ENCODE data around the gene BCAS3.

Gene BCAS3

DNA sequence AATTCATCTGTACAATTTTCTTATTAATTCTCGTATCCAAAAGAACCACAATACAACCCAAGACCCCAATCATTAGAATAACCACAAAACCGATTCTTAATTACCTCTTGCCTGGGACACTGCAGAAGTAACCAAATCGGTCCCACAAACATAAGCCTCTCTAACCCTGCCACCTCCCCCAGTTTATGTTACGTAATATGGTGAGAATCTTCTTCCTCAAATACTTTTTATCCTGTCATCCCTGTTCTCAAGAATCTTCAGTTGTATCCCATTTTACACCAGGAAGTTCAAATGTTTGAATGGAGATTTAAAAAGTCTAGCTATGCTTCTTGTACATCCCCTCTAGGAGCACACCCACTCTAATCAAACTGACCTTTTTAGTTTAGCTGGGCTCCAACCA, 452.7 kb downstream of the BCAS3 start:
- no peak for DNase-seq (ENCODE audit: low spot score)
- TF ChIP-seq, protein P1, sequence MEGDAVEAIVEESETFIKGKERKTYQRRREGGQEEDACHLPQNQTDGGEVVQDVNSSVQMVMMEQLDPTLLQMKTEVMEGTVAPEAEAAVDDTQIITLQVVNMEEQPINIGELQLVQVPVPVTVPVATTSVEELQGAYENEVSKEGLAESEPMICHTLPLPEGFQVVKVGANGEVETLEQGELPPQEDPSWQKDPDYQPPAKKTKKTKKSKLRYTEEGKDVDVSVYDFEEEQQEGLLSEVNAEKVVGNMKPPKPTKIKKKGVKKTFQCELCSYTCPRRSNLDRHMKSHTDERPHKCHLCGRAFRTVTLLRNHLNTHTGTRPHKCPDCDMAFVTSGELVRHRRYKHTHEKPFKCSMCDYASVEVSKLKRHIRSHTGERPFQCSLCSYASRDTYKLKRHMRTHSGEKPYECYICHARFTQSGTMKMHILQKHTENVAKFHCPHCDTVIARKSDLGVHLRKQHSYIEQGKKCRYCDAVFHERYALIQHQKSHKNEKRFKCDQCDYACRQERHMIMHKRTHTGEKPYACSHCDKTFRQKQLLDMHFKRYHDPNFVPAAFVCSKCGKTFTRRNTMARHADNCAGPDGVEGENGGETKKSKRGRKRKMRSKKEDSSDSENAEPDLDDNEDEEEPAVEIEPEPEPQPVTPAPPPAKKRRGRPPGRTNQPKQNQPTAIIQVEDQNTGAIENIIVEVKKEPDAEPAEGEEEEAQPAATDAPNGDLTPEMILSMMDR (IDR thresholded peaks at IDR 0.05; ENCODE audit: extremely low read depth, missing control alignments) = no peak

DNA sequence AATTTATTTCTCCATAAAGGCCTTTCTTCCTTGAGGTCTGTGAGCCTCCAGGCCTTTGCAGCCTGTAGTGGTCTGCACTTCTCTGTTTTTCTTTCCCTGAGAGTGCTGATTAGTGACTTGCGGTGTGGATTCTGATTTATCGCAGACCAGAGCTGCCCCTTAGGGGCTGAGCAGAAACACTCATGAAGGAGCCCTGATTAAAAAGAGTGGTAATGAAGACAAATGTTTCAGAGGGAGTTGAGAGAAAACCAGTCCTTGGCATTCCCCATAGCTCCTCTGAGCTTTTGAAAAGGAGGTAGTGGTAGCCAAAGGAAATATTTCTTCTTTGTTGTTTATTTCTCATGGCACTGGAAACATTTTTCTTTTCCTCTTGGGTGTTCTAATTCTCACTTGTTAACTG, 453.9 kb downstream of the BCAS3 start:
- DNase-seq (ENCODE audit: low spot score) = no peak
- TF ChIP-seq, protein P1 (IDR thresholded peaks at IDR 0.05; ENCODE audit: extremely low read depth, missing control alignments) = no peak

DNA sequence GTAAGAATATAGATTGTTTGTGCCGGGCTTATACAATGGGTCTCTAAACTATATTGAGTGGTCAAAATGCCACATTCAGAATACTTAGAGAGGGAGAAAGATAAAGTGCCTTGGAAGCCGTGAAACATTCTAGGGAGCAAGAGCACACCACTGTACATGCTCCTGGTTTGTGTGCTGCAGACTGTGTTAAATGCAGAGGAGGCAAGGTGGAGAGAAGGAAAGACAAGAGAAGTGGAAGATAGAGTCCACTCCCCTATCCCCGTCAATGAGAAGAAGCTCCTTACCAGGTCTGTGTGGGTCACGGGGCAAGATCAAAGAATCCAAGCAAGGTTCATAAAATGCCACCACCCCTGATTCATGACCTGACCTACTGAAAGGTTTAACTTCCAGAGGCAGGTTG, 454.9 kb downstream of the BCAS3 start:
- TF ChIP-seq, protein P1 (IDR thresholded peaks at IDR 0.05; ENCODE audit: extremely low read depth, missing control alignments) = no peak
- DNase-seq (ENCODE audit: low spot score) = no peak

DNA sequence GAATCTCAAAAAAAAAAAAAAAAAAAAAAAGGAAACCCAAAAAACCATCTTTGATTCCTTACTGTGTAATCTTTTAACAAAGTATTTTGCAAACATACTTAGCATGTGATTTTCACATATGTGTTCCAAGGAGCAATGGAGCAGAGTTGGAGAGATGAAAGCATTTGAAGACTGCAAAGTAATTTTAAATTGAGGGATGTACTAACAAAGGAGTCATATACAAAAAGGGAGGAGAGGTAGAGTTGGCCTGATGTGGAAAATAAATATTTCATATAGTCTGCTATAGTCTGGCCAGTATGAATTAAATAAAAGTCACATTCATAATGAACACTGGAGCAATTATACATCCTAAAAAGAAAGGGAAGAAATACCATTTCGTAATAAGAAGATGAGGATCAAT, 456.2 kb downstream of the BCAS3 start:
- DNase-seq (ENCODE audit: low spot score) = no peak
- TF ChIP-seq, protein P1 (IDR thresholded peaks at IDR 0.05; ENCODE audit: extremely low read depth, missing control alignments) = no peak

DNA sequence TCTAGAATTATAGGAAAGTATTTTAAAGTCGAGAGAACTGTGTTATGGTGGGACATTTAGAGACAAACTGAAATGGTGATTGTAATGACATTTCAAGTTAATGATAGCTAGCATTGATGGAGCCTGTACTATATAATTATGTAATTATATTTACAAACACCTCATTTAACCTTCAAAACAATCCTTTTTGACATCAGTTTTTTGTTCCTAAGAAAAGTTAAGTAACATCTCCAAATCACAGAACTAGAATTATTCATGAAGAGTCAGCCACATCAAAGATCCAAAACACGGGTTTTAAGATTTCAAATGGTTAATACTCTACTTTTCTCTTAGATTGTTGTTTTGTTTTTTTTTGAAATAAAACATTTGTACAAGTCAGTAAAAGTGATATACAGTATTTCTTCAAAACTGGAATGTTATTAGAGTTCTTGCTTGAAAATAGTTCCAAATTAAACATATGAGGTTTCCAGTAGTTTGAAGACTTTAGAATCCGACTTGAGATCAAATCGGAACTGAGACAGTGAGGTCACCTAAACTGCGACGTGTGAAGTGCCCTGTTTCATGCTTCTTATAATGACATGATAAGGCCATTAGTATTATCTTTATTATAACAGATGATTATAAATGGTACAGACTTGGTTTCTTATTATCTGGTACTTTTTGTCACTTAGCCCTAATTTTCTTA, 457.0 kb downstream of the BCAS3 start:
- TF ChIP-seq, protein P1 (IDR thresholded peaks at IDR 0.05; ENCODE audit: extremely low read depth, missing control alignments) = no peak
- no peak for DNase-seq (ENCODE audit: low spot score)

DNA sequence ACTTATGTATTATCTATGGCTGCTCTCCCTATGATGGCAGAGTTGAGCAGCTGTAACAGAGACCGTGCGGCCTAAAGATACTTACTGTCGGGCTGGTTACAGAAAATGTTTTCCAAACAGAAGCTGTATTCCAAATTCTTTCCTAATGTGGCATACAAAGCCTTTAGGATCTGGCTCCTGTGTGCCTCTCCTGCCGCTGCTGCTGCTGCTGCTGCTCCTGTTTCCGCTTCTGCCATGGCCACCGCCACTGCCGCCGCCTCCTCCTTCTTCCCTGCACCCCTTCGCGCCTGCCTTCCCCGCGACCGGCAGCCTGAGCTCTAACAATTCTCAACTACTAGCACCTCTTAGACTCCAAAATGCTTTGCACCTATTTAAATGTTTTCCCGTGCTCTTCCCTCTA, 458.1 kb downstream of the BCAS3 start:
- DNase-seq (ENCODE audit: low spot score) = no peak
- TF ChIP-seq, protein P1 (IDR thresholded peaks at IDR 0.05; ENCODE audit: extremely low read depth, missing control alignments) = no peak

DNA sequence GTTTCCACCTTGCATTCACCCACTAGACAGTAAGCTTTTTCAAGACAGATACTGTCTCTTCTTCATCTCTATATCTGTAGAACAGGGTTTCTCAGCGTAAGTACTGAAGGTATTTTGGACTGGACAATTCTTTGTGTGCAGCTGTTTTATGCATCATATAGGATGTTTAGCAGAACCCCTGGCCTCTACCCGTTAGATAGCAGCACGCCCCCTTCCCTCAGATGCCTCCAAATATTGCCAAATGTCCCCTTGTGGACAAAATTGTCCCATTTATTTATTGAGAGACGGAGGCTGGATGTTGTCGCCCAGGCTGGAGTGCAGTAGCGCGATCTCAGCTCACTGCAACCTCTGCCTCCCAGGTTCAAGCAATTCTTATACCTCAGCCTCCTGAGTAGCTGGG, 458.6 kb downstream of the BCAS3 start:
- DNase-seq (ENCODE audit: low spot score) = no peak
- TF ChIP-seq, protein P1 (IDR thresholded peaks at IDR 0.05; ENCODE audit: extremely low read depth, missing control alignments) = no peak

Data from GM20000 (cell line).